Osteoblast (primary cell): Measurements from ENCODE around the gene GAREM1. TPM values are rescaled to one million over a fixed set of nuclear protein-coding genes. Genes with fewer than 3 reads are reported as not detected.

Source experiments
- DNase-seq: peaks from one replicate; pipeline ENCODE4 v3.0.0; 2011; ENCODE audit warnings: low spot score, mixed read lengths; ENCODE audit not compliant: insufficient read length; ENCODE audit errors: missing footprints
- H2AFZ ChIP-seq: 2 replicates; pipeline ENCODE4 v1.6.0; 2011; ENCODE audit warnings: mild to moderate bottlenecking, low read length
- H3K27ac ChIP-seq: 2 replicates; pipeline ENCODE4 v1.5.1; 2011; ENCODE audit warnings: mild to moderate bottlenecking, low read depth, low read length, moderate library complexity
- H3K27me3 ChIP-seq: 2 replicates; pipeline ENCODE4 v1.6.0; 2012; ENCODE audit warnings: mild to moderate bottlenecking, control low read depth, inconsistent platforms, low read length, moderate library complexity; ENCODE audit not compliant: insufficient read depth
- H3K36me3 ChIP-seq: 2 replicates; pipeline ENCODE4 v1.5.1; 2011; ENCODE audit warnings: mild to moderate bottlenecking, low read length, control low read depth, moderate library complexity; ENCODE audit not compliant: insufficient read depth
- H3K4me1 ChIP-seq: 2 replicates; pipeline ENCODE4 v1.5.1; 2011; ENCODE audit warnings: mild to moderate bottlenecking, low read length, control low read depth, moderate library complexity; ENCODE audit not compliant: insufficient read depth
- H3K4me2 ChIP-seq: 2 replicates; pipeline ENCODE4 v1.6.0; 2011; ENCODE audit warnings: mild to moderate bottlenecking, low read length; ENCODE audit not compliant: insufficient read depth
- H3K4me3 ChIP-seq: fragments of 200-600 bp; sonication (generic); 3 replicates; pipeline ENCODE4 v1.5.1; 2012; ENCODE audit warnings: mild to moderate bottlenecking, low read length, inconsistent platforms; ENCODE audit not compliant: insufficient read depth
- H3K79me2 ChIP-seq: 2 replicates; pipeline ENCODE4 v1.6.0; 2012; ENCODE audit warnings: mild to moderate bottlenecking, low read length, control low read depth, inconsistent platforms; ENCODE audit not compliant: insufficient read depth
- H3K9me3 ChIP-seq: 2 replicates; pipeline ENCODE4 v1.5.1; 2011; ENCODE audit warnings: low read depth, low read length, control low read depth
- H4K20me1 ChIP-seq: 2 replicates; pipeline ENCODE4 v1.6.0; 2012; ENCODE audit warnings: mild to moderate bottlenecking, low read length, control low read depth; ENCODE audit not compliant: insufficient read depth
- CTCF ChIP-seq: IDR thresholded peaks from 2 replicates; pipeline ENCODE4 v1.5.1; 2011; ENCODE audit warnings: mild to moderate bottlenecking, low read depth, low read length, moderate library complexity; ENCODE audit errors: extremely low read depth
- total RNA-seq: library from RNA; depleted of rRNA; stranded (reverse); fragments of >200 nt; gene quantifications from 2 replicates; pipeline ENCODE4 v1.2.3, GENCODE V29; 2012

The GAREM1 gene
- total RNA-seq, 1 donor: 3.6 TPM

- no peak overlapping the region for H3K4me2 ChIP-seq
- H3K27me3 ChIP-seq: no peaks in the 10 kb centered on the region
- no peaks in the 10 kb centered on the region for H3K9me3 ChIP-seq
- no peak for DNase-seq
- H2AFZ ChIP-seq: no peak overlapping the region
- H3K4me3 ChIP-seq: no peak overlapping the region
- no peaks in the 10 kb centered on the region for H3K36me3 ChIP-seq
- no peak overlapping the region for H3K27ac ChIP-seq
- H3K4me1 ChIP-seq: no peaks in the 10 kb centered on the region
- H4K20me1 ChIP-seq: no peaks in the 10 kb centered on the region
- H3K79me2 ChIP-seq: no peaks in the 10 kb centered on the region
- no peak for TF ChIP-seq CTCF
Measured at GRCh38 chr18:32443706-32444215, 26.9 kb downstream of the GAREM1 start.

- Histone ChIP-seq H4K20me1 (no peaks in the 10 kb centered on the region), H2AFZ (no peak overlapping the region), H3K4me1 (no peaks in the 10 kb centered on the region), H3K27ac (no peak overlapping the region), H3K4me2 (no peak overlapping the region), H3K9me3 (no peaks in the 10 kb centered on the region), H3K36me3 (no peaks in the 10 kb centered on the region), H3K4me3 (no peak overlapping the region), H3K27me3 (no peaks in the 10 kb centered on the region), H3K79me2 (no peaks in the 10 kb centered on the region)
- no peak for DNase-seq
- no peak for TF ChIP-seq CTCF
Measured at GRCh38 chr18:32443033-32443705, 27.5 kb downstream of the GAREM1 start.

GRCh38 chr18:32442575-32442974, 28.1 kb downstream of the GAREM1 start:
- H2AFZ ChIP-seq: no peak overlapping the region
- no peaks in the 10 kb centered on the region for H3K9me3 ChIP-seq
- no peak for DNase-seq
- no peaks in the 10 kb centered on the region for H3K36me3 ChIP-seq
- H3K27me3 ChIP-seq: no peaks in the 10 kb centered on the region
- no peaks in the 10 kb centered on the region for H4K20me1 ChIP-seq
- no peaks in the 10 kb centered on the region for H3K4me1 ChIP-seq
- no peak overlapping the region for H3K4me2 ChIP-seq
- H3K27ac ChIP-seq: no peak overlapping the region
- no peaks in the 10 kb centered on the region for H3K79me2 ChIP-seq
- no peak for TF ChIP-seq CTCF
- no peak overlapping the region for H3K4me3 ChIP-seq

- Histone ChIP-seq H3K4me3 (peak overlapping the region; percentile 16), H3K4me2 (peak overlapping the region; percentile 58)
Measured at GRCh38 chr18:32441533-32441932, 29.1 kb downstream of the GAREM1 start.

More at GRCh38 chr18:32441533-32441932, 29.1 kb downstream of the GAREM1 start:
- TF ChIP-seq CTCF: no peak
- no peaks in the 10 kb centered on the region for H3K9me3 ChIP-seq
- H4K20me1 ChIP-seq: no peaks in the 10 kb centered on the region
- DNase-seq: no peak
- H3K36me3 ChIP-seq: no peaks in the 10 kb centered on the region
- H3K27me3 ChIP-seq: no peaks in the 10 kb centered on the region
- no peak overlapping the region for H3K27ac ChIP-seq
- H3K4me1 ChIP-seq: no peaks in the 10 kb centered on the region
- H3K79me2 ChIP-seq: no peaks in the 10 kb centered on the region
- H2AFZ ChIP-seq: no peak overlapping the region
